HEK293 (cell line): Measurements from ENCODE around the gene AP1S1.

Experiments used
- PRDM6 ChIP-seq: fragments of 450-650 bp; formaldehyde crosslinking; IDR thresholded peaks from 2 replicates; pipeline ENCODE4 v1.5.1; 2017; ENCODE audit warnings: missing biosample characterization, missing genetic modification characterization
- REPIN1 ChIP-seq: fragments of 450-650 bp; formaldehyde crosslinking; IDR thresholded peaks from 2 replicates; pipeline ENCODE4 v1.5.1; 2017; ENCODE audit warnings: missing biosample characterization, missing genetic modification characterization, low read depth
- TCF7L2 ChIP-seq: IDR thresholded peaks from 2 replicates; pipeline ENCODE4 v1.6.1; 2011; ENCODE audit warnings: low read depth, mild to moderate bottlenecking, inconsistent platforms, low read length, moderate library complexity, borderline replicate concordance
- ZNF311 ChIP-seq: fragments of 450-650 bp; formaldehyde crosslinking; IDR thresholded peaks from 2 replicates; pipeline ENCODE4 v1.5.1; 2017; ENCODE audit warnings: missing biosample characterization, missing genetic modification characterization, borderline replicate concordance
- ZNF501 ChIP-seq: fragments of 450-650 bp; formaldehyde crosslinking; IDR thresholded peaks from 2 replicates; pipeline ENCODE4 v1.5.1; 2016; ENCODE audit warnings: missing biosample characterization, missing genetic modification characterization
- ZNF768 ChIP-seq: fragments of 450-650 bp; formaldehyde crosslinking; IDR thresholded peaks from 2 replicates; pipeline ENCODE4 v1.5.1; 2018; ENCODE audit warnings: missing biosample characterization, mild to moderate bottlenecking, missing genetic modification characterization
- TF ChIP-seq, protein P1 (sequence below): fragments of 450-650 bp; formaldehyde crosslinking; IDR thresholded peaks from 2 replicates; pipeline ENCODE4 v1.5.1; 2016; ENCODE audit warnings: missing biosample characterization, missing genetic modification characterization

- no peak for TF ChIP-seq ZNF311
- no peak for TF ChIP-seq PRDM6 (tag by site-specific recombination)
- no peak for TF ChIP-seq ZNF501 (tag by site-specific recombination)
- TF ChIP-seq, protein P1, sequence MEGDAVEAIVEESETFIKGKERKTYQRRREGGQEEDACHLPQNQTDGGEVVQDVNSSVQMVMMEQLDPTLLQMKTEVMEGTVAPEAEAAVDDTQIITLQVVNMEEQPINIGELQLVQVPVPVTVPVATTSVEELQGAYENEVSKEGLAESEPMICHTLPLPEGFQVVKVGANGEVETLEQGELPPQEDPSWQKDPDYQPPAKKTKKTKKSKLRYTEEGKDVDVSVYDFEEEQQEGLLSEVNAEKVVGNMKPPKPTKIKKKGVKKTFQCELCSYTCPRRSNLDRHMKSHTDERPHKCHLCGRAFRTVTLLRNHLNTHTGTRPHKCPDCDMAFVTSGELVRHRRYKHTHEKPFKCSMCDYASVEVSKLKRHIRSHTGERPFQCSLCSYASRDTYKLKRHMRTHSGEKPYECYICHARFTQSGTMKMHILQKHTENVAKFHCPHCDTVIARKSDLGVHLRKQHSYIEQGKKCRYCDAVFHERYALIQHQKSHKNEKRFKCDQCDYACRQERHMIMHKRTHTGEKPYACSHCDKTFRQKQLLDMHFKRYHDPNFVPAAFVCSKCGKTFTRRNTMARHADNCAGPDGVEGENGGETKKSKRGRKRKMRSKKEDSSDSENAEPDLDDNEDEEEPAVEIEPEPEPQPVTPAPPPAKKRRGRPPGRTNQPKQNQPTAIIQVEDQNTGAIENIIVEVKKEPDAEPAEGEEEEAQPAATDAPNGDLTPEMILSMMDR (tag by site-specific recombination): no peak
- TF ChIP-seq REPIN1 (tag by site-specific recombination): no peak
- no peak for TF ChIP-seq ZNF768 (tag by site-specific recombination)
- TF ChIP-seq TCF7L2: no peak
Measured at GRCh38 chr7:101201695-101202602, 47.7 kb downstream of the AP1S1 start.
